ENCODE measurements around the gene EBP. TPM values are rescaled to one million over a fixed set of nuclear protein-coding genes. Genes with fewer than 3 reads are reported as not detected.
A peak's percentile ranks its signal among the peaks of the same experiment; 100 is the strongest.
"Not testable (repeated sequence)": the region's sequence is repeated elsewhere in the genome, so short reads cannot be mapped to it uniquely, and the experiment has no call there.

The EBP gene
- total RNA-seq, 1 donor from 2014 or later = 66.0 TPM

DNA sequence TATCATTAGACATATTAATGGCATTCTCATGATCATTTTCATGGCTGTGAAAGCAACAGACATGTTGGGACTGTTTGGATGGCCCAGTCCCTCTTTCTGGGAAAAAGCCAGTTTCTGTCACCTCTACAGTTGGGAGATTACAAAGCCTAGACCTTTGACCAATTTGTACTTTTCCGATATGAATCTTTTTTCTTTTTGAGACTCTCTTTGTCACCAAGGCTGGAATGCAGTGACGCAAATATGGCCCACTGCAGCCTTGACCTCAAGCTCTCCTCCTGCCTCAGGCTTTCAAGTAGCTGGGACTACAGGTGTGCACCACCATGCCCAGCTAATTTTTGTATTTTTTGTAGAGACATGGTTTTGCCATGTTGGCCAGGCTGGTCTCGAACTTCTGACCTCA is 27.3 kb downstream of the EBP start:
- H3K27ac ChIP-seq (ENCODE audit: low read depth, low read length) = no peak overlapping the region
- Mint-ChIP-seq H3K9me3 (ENCODE audit: unreplicated experiment) (no peaks in the 10 kb centered on the region), H3K36me3 (ENCODE audit: low read depth, unreplicated experiment) (no peaks in the 10 kb centered on the region), H3K27ac (ENCODE audit: unreplicated experiment) (no peak overlapping the region), H3K4me1 (ENCODE audit: low read depth, unreplicated experiment) (no peaks in the 10 kb centered on the region), H3K27me3 (ENCODE audit: low read depth, unreplicated experiment) (no peaks in the 10 kb centered on the region), H3K4me3 (ENCODE audit: unreplicated experiment) (no peak overlapping the region)
- H3K9ac ChIP-seq (ENCODE audit: low read length) = no peak overlapping the region
- H3K4me1 ChIP-seq (ENCODE audit: insufficient read depth, low read length) = no peaks in the 10 kb centered on the region
- H3K36me3 ChIP-seq (ENCODE audit: insufficient read depth, low read length) = no peaks in the 10 kb centered on the region
- DNase-seq (ENCODE audit: low read depth) = no peak
- no peaks in the 10 kb centered on the region for H3K27me3 ChIP-seq (ENCODE audit: insufficient read depth, low read length)
- peak; percentile 83 for FAIRE-seq
- no peaks in the 10 kb centered on the region for H4K20me1 ChIP-seq (ENCODE audit: insufficient read depth, low read length)
- H3K9me3 ChIP-seq (ENCODE audit: insufficient read depth, low read depth, low read length) = no peaks in the 10 kb centered on the region
- no peaks in the 10 kb centered on the region for H3K79me2 ChIP-seq (ENCODE audit: insufficient read depth, low read length)
- TF ChIP-seq EZH2 (IDR thresholded peaks at IDR 0.05; ENCODE audit: insufficient read depth, low read length) = no peak
- TF ChIP-seq, protein P1, sequence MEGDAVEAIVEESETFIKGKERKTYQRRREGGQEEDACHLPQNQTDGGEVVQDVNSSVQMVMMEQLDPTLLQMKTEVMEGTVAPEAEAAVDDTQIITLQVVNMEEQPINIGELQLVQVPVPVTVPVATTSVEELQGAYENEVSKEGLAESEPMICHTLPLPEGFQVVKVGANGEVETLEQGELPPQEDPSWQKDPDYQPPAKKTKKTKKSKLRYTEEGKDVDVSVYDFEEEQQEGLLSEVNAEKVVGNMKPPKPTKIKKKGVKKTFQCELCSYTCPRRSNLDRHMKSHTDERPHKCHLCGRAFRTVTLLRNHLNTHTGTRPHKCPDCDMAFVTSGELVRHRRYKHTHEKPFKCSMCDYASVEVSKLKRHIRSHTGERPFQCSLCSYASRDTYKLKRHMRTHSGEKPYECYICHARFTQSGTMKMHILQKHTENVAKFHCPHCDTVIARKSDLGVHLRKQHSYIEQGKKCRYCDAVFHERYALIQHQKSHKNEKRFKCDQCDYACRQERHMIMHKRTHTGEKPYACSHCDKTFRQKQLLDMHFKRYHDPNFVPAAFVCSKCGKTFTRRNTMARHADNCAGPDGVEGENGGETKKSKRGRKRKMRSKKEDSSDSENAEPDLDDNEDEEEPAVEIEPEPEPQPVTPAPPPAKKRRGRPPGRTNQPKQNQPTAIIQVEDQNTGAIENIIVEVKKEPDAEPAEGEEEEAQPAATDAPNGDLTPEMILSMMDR (IDR thresholded peaks at IDR 0.05; ENCODE audit: insufficient read depth, low read depth, low read length) = no peak
- no peak overlapping the region for H3K4me3 ChIP-seq (ENCODE audit: insufficient read depth, low read depth, low read length)
- H2AFZ ChIP-seq (ENCODE audit: low read depth, low read length) = no peak overlapping the region
- no peak overlapping the region for H3K4me2 ChIP-seq (ENCODE audit: low read length)

DNA sequence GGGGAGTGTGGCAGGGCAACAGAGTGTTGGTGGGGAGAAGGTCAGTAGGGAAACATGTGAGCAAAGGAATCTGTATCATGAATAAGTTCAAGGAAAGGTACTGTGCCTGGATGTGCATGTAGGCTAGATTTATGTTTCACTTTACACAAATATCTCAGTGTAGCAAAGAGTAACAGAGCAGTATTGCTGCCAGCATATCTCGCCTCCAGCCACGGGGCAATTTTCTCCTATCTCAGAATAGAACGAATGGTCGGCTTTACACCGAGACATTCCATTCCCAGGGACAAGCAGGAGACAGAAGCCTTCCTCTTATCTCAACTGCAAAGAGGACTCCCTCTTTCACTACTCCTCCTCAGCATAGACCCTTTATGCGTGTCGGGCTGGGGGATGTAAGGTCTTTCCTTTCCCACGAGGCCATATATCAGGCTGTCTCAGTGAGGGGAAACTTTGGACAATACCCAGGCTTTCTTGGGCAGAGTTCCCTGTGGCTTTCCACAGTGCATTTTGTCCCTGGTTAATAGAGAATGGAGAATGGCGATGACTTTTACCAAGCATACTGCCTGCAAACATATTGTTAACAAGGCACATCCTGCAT is 34.2 kb downstream of the EBP start:
- not testable (repeated sequence) for H3K27me3 Mint-ChIP-seq (ENCODE audit: low read depth, unreplicated experiment); H4K20me1 ChIP-seq (ENCODE audit: insufficient read depth, low read length); H3K36me3 ChIP-seq (ENCODE audit: insufficient read depth, low read length); H3K4me1 Mint-ChIP-seq (ENCODE audit: low read depth, unreplicated experiment); H2AFZ ChIP-seq (ENCODE audit: low read depth, low read length); H3K9me3 Mint-ChIP-seq (ENCODE audit: unreplicated experiment); H3K27ac Mint-ChIP-seq (ENCODE audit: unreplicated experiment); H3K4me2 ChIP-seq (ENCODE audit: low read length); H3K4me1 ChIP-seq (ENCODE audit: insufficient read depth, low read length); H3K36me3 Mint-ChIP-seq (ENCODE audit: low read depth, unreplicated experiment); H3K27ac ChIP-seq (ENCODE audit: low read depth, low read length); H3K79me2 ChIP-seq (ENCODE audit: insufficient read depth, low read length); DNase-seq (ENCODE audit: low read depth); H3K9me3 ChIP-seq (ENCODE audit: insufficient read depth, low read depth, low read length); H3K27me3 ChIP-seq (ENCODE audit: insufficient read depth, low read length); H3K9ac ChIP-seq (ENCODE audit: low read length); H3K4me3 ChIP-seq (ENCODE audit: insufficient read depth, low read depth, low read length)
- H3K4me3 Mint-ChIP-seq (ENCODE audit: unreplicated experiment) = peak overlapping the region; percentile 1
- peak; percentile 17 for FAIRE-seq

DNA sequence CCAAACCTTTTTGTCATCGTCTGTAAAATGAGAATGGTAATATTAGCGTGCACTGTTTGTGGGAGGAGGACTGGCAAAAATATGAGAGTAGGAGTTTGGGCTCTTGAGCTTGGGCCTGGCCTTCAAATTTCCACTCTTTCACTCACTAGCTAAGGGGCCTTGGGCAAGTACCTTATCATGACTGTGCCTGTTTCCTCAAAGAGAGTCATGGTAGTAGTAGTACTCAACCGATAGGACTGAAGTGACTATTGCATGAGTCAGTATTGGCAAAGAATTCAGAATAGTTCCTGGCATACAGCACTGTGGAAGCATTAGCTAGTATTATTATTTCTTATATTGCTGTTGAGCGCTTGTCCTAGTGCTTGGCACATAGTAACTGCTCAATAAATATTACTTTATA is 36.7 kb downstream of the EBP start:
- Histone ChIP-seq H3K9me3 (ENCODE audit: insufficient read depth, low read depth, low read length) (no peaks in the 10 kb centered on the region), H3K4me2 (ENCODE audit: low read length) (no peak overlapping the region), H4K20me1 (ENCODE audit: insufficient read depth, low read length) (peaks cover 3% of the 10 kb centered on the region), H3K79me2 (ENCODE audit: insufficient read depth, low read length) (no peaks in the 10 kb centered on the region), H3K4me3 (ENCODE audit: insufficient read depth, low read depth, low read length) (no peak overlapping the region), H3K9ac (ENCODE audit: low read length) (no peak overlapping the region), H3K36me3 (ENCODE audit: insufficient read depth, low read length) (peaks cover 5% of the 10 kb centered on the region), H3K27me3 (ENCODE audit: insufficient read depth, low read length) (no peaks in the 10 kb centered on the region), H3K4me1 (ENCODE audit: insufficient read depth, low read length) (peaks cover 5% of the 10 kb centered on the region), H3K27ac (ENCODE audit: low read depth, low read length) (peak overlapping the region; percentile 48), H2AFZ (ENCODE audit: low read depth, low read length) (no peak overlapping the region)
- DNase-seq (ENCODE audit: low read depth) = peak; percentile 82
- FAIRE-seq = peak; percentile 100
- H3K9me3 Mint-ChIP-seq (ENCODE audit: unreplicated experiment) = no peaks in the 10 kb centered on the region
- H3K4me1 Mint-ChIP-seq (ENCODE audit: low read depth, unreplicated experiment) = peaks cover 3% of the 10 kb centered on the region
- no peak for TF ChIP-seq EZH2 (IDR thresholded peaks at IDR 0.05; ENCODE audit: insufficient read depth, low read length)
- TF ChIP-seq, protein P1 (IDR thresholded peaks at IDR 0.05; ENCODE audit: insufficient read depth, low read depth, low read length) = no peak
- H3K27ac Mint-ChIP-seq (ENCODE audit: unreplicated experiment) = peak overlapping the region; percentile 80
- H3K27me3 Mint-ChIP-seq (ENCODE audit: low read depth, unreplicated experiment) = no peaks in the 10 kb centered on the region
- H3K36me3 Mint-ChIP-seq (ENCODE audit: low read depth, unreplicated experiment) = peaks cover 9% of the 10 kb centered on the region
- no peak overlapping the region for H3K4me3 Mint-ChIP-seq (ENCODE audit: unreplicated experiment)
